ENCODE results near the gene PRR20G. TPM values are rescaled to one million over a fixed set of nuclear protein-coding genes. Genes with fewer than 3 reads are reported as not detected.

PRR20G gene
- total and polyA plus RNA-seq, 10 of the 15 experiments (the other 5 are each of a cell fraction or from before 2014, with no cell fraction given), result not detected

DNA sequence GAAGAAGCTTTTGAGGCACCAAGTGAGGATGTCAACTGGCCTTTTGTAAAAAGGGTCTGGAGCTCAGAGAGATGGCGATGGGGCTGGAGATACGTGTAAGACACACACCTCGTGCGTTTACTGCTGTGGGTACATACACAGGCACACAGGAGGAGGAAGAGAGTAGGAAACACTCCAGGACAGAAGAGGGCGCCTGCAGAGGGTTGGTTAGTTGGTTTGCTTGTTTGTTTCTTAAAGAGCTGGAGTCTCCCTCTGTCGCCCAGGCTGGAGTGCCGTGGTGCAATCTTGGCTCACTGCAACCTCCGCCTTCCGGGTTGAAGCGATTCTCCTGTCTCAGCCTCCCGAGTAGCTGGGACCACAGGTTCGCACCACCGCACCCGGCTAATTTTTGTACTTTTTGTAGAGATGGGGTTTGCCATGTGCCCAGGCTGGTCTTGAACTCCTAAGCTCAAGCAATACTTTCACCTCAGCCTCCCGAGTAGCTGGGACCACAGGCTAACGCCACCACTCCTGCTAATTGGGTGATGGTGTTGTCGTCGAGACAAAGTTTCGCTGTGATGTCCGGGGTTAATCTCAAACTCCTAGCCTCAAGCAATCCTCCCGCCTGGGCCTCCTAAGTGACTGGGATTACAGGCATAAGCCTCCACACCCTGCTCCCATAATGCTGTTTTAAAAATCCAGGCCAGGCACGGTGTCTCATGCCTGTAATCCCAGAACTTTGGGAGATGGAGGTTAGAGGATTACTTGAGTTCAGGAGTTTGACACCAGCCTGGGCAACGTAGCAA is 1.3 kb upstream of the PRR20G start:
- in situ Hi-C loops (cut with MboI) (no loop called here), intact Hi-C loops (cut with micrococcal nuclease; ENCODE audit: unreplicated experiment) (no loop called here)
- H3K36me3 ChIP-seq (ENCODE audit: control insufficient read depth in 2 of 2, insufficient read depth in 2 of 2, low read length in 1 of 2), result no peaks in the 10 kb centered on the region
- no peak overlapping the region for H3K27ac ChIP-seq (ENCODE audit: control insufficient read depth, insufficient read depth)
- SMC1A ChIA-PET (ENCODE audit: uncharacterized antibody, unreplicated experiment), result interaction anchor here (1.1 kb wide), 2 partner anchors 8 to 11 kb away, joined by 4 to 6 read pairs; no protein-coding TSS in a partner anchor
- CTCF ChIA-PET, result interaction anchor here (0.6 to 1.0 kb wide), 3 partner anchors 9 to 137 kb away, joined by 3 to 4 read pairs (median 3); no protein-coding TSS in a partner anchor
- peaks cover 3% of the 10 kb centered on the region; the same call in 1 of the 3 replicates for H3K9me3 ChIP-seq (replicated peaks; ENCODE audit: control insufficient read depth, insufficient read depth, low read length)
- H3K4me2 ChIP-seq (ENCODE audit: control insufficient read depth, insufficient read depth), result no peak overlapping the region
- no peak overlapping the region for H3K4me3 ChIP-seq
- POLR2A ChIA-PET, result no interaction called here
- TF ChIP-seq, protein P1, sequence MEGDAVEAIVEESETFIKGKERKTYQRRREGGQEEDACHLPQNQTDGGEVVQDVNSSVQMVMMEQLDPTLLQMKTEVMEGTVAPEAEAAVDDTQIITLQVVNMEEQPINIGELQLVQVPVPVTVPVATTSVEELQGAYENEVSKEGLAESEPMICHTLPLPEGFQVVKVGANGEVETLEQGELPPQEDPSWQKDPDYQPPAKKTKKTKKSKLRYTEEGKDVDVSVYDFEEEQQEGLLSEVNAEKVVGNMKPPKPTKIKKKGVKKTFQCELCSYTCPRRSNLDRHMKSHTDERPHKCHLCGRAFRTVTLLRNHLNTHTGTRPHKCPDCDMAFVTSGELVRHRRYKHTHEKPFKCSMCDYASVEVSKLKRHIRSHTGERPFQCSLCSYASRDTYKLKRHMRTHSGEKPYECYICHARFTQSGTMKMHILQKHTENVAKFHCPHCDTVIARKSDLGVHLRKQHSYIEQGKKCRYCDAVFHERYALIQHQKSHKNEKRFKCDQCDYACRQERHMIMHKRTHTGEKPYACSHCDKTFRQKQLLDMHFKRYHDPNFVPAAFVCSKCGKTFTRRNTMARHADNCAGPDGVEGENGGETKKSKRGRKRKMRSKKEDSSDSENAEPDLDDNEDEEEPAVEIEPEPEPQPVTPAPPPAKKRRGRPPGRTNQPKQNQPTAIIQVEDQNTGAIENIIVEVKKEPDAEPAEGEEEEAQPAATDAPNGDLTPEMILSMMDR (IDR thresholded peaks at IDR 0.05 in 2 of 3, conservative IDR thresholded peaks at IDR 0.05 in 1 of 3; ENCODE audit: control insufficient read depth in 2 of 3, extremely low read depth in 1 of 3, insufficient read depth in 1 of 3, low read depth in 3 of 3, low read length in 3 of 3), result 0 out of 6 replicates have a peak, but pooled peaks of 1 of the 3 experiments have one; percentile 0
- TF ChIP-seq POLR2A (IDR thresholded peaks at IDR 0.05; ENCODE audit: low read depth, low read length), result no peak
- no peaks in the 10 kb centered on the region for H4K20me1 ChIP-seq (ENCODE audit: control insufficient read depth, insufficient read depth)
- DNase-seq (ENCODE audit: low read depth, low spot score), result no peak
- no peaks in the 10 kb centered on the region for H3K27me3 ChIP-seq (replicated peaks in 1 of 2; ENCODE audit: control insufficient read depth in 2 of 2, insufficient read depth in 2 of 2, low read length in 1 of 2)
- H3K4me1 ChIP-seq (ENCODE audit: control insufficient read depth, insufficient read depth, low read length), result no peaks in the 10 kb centered on the region
- BruUV-seq (replicated peaks), result no TSS peak
- no peak for FAIRE-seq
- 76% methylated on average over 22 of the region's 23 CpGs for WGBS (ENCODE audit: insufficient coverage, insufficient replicate concordance, low lambda C conversion rate, missing lambda C conversion rate)
- H3K9ac ChIP-seq (ENCODE audit: control insufficient read depth, insufficient read depth, low read length), result no peak overlapping the region
- no peak overlapping the region for H2AFZ ChIP-seq (ENCODE audit: control insufficient read depth, low read depth, low read length)
- no peaks in the 10 kb centered on the region for H3K79me2 ChIP-seq (ENCODE audit: control insufficient read depth, insufficient read depth, low read length)
- ATAC-seq, result no peak
- RAD21 ChIA-PET (ENCODE audit: unreplicated experiment), result interaction anchor here (0.9 kb wide), 1 partner anchor 72 kb away, joined by 4 read pairs; no protein-coding TSS in a partner anchor

DNA sequence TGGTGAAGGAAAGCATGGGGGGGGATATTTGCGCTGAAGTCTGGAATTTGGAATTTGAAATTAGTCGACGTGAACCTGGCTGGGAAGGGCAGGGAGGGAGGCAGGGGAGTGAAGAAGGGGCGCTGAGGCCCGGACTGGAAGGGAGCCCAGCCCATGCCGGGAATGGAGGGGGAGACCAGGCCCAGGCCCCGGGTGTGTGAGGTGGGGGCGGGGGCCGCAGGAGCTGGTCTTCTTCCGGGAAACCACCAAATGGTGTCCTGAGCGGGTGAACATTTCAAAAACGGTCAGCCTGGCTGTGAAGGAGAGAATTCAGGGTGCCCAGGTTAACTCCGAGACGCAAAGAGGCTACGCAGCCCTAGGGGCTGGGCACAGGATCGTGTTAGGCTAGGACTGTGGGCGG is 497 bp upstream of the PRR20G start:
- no peak overlapping the region for H3K4me2 ChIP-seq (ENCODE audit: control insufficient read depth, insufficient read depth)
- ChIA-PET RAD21 (ENCODE audit: unreplicated experiment) (no interaction called here), CTCF (no interaction called here), SMC1A (ENCODE audit: uncharacterized antibody, unreplicated experiment) (interaction anchor here (1.1 kb wide), 2 partner anchors 9 to 12 kb away, joined by 4 to 6 read pairs; no protein-coding TSS in a partner anchor), POLR2A (no interaction called here)
- H3K9me3 ChIP-seq (replicated peaks; ENCODE audit: control insufficient read depth, insufficient read depth, low read length), result peaks cover 3% of the 10 kb centered on the region; the same call in 1 of the 3 replicates
- no peak overlapping the region for H2AFZ ChIP-seq (ENCODE audit: control insufficient read depth, low read depth, low read length)
- in situ Hi-C loops (cut with MboI) (no loop called here), intact Hi-C loops (cut with micrococcal nuclease; ENCODE audit: unreplicated experiment) (no loop called here)
- BruUV-seq (replicated peaks), result no TSS peak
- H4K20me1 ChIP-seq (ENCODE audit: control insufficient read depth, insufficient read depth), result no peaks in the 10 kb centered on the region
- no peak overlapping the region for H3K9ac ChIP-seq (ENCODE audit: control insufficient read depth, insufficient read depth, low read length)
- FAIRE-seq, result no peak
- H3K4me3 ChIP-seq, result no peak overlapping the region
- no peak overlapping the region for H3K27ac ChIP-seq (ENCODE audit: control insufficient read depth, insufficient read depth)
- no peaks in the 10 kb centered on the region for H3K4me1 ChIP-seq (ENCODE audit: control insufficient read depth, insufficient read depth, low read length)
- WGBS (ENCODE audit: insufficient coverage, insufficient replicate concordance, low lambda C conversion rate, missing lambda C conversion rate), result 60% methylated on average over 13 of the region's 17 CpGs
- no peak for DNase-seq (ENCODE audit: low read depth, low spot score)
- no peaks in the 10 kb centered on the region for H3K36me3 ChIP-seq (ENCODE audit: control insufficient read depth in 2 of 2, insufficient read depth in 2 of 2, low read length in 1 of 2)
- ATAC-seq, result no peak
- H3K79me2 ChIP-seq (ENCODE audit: control insufficient read depth, insufficient read depth, low read length), result no peaks in the 10 kb centered on the region
- no peaks in the 10 kb centered on the region for H3K27me3 ChIP-seq (replicated peaks in 1 of 2; ENCODE audit: control insufficient read depth in 2 of 2, insufficient read depth in 2 of 2, low read length in 1 of 2)
- TF ChIP-seq MEF2A (IDR thresholded peaks at IDR 0.05; ENCODE audit: insufficient read depth, low read depth, low read length) (no peak), NR2C1 (IDR thresholded peaks at IDR 0.05) (no peak), WRNIP1 (IDR thresholded peaks at IDR 0.05; ENCODE audit: borderline replicate concordance, low read depth, low read length) (no peak), ZNF207 (IDR thresholded peaks at IDR 0.05; ENCODE audit: borderline replicate concordance) (no peak), ZBED1 (IDR thresholded peaks at IDR 0.05; ENCODE audit: borderline replicate concordance) (no peak), KDM1A (IDR thresholded peaks at IDR 0.05; ENCODE audit: borderline replicate concordance) (no peak), EZH2 (IDR thresholded peaks at IDR 0.05; ENCODE audit: borderline replicate concordance, control insufficient read depth, low read depth, low read length) (no peak)
- TF ChIP-seq, protein P2, sequence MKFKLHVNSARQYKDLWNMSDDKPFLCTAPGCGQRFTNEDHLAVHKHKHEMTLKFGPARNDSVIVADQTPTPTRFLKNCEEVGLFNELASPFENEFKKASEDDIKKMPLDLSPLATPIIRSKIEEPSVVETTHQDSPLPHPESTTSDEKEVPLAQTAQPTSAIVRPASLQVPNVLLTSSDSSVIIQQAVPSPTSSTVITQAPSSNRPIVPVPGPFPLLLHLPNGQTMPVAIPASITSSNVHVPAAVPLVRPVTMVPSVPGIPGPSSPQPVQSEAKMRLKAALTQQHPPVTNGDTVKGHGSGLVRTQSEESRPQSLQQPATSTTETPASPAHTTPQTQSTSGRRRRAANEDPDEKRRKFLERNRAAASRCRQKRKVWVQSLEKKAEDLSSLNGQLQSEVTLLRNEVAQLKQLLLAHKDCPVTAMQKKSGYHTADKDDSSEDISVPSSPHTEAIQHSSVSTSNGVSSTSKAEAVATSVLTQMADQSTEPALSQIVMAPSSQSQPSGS (IDR thresholded peaks at IDR 0.05; ENCODE audit: low read length), result no peak
- TF ChIP-seq, protein P3, sequence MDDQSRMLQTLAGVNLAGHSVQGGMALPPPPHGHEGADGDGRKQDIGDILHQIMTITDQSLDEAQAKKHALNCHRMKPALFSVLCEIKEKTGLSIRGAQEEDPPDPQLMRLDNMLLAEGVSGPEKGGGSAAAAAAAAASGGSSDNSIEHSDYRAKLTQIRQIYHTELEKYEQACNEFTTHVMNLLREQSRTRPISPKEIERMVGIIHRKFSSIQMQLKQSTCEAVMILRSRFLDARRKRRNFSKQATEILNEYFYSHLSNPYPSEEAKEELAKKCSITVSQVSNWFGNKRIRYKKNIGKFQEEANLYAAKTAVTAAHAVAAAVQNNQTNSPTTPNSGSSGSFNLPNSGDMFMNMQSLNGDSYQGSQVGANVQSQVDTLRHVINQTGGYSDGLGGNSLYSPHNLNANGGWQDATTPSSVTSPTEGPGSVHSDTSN (IDR thresholded peaks at IDR 0.05; ENCODE audit: insufficient replicate concordance, low read depth, low read length), result no peak
